ENCODE data around the gene ABHD16B. TPM values are rescaled to one million over a fixed set of nuclear protein-coding genes. Genes with fewer than 3 reads are reported as not detected.

Gene ABHD16B
- polyA plus RNA-seq, 2 of the 4 experiments (the other 2 are of a cell fraction): not detected

- no peak overlapping the region for H3K27ac ChIP-seq
- DNase-seq (ENCODE audit: low read depth in 1 of 2, low spot score in 1 of 2) (no peak), FAIRE-seq (no peak), ATAC-seq (no peak)
- POLR2A ChIA-PET: no interaction called here
- TF ChIP-seq FOSL2 (IDR thresholded peaks at IDR 0.05): no peak
- TF ChIP-seq FOSL2 (CRISPR knock-in tag; IDR thresholded peaks at IDR 0.05): no peak
- TF ChIP-seq TP53 (CRISPR knock-in tag; IDR thresholded peaks at IDR 0.05): no peak
- TF ChIP-seq CTCF (IDR thresholded peaks at IDR 0.05): no peak
- TF ChIP-seq, protein P1, sequence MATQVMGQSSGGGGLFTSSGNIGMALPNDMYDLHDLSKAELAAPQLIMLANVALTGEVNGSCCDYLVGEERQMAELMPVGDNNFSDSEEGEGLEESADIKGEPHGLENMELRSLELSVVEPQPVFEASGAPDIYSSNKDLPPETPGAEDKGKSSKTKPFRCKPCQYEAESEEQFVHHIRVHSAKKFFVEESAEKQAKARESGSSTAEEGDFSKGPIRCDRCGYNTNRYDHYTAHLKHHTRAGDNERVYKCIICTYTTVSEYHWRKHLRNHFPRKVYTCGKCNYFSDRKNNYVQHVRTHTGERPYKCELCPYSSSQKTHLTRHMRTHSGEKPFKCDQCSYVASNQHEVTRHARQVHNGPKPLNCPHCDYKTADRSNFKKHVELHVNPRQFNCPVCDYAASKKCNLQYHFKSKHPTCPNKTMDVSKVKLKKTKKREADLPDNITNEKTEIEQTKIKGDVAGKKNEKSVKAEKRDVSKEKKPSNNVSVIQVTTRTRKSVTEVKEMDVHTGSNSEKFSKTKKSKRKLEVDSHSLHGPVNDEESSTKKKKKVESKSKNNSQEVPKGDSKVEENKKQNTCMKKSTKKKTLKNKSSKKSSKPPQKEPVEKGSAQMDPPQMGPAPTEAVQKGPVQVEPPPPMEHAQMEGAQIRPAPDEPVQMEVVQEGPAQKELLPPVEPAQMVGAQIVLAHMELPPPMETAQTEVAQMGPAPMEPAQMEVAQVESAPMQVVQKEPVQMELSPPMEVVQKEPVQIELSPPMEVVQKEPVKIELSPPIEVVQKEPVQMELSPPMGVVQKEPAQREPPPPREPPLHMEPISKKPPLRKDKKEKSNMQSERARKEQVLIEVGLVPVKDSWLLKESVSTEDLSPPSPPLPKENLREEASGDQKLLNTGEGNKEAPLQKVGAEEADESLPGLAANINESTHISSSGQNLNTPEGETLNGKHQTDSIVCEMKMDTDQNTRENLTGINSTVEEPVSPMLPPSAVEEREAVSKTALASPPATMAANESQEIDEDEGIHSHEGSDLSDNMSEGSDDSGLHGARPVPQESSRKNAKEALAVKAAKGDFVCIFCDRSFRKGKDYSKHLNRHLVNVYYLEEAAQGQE (IDR thresholded peaks at IDR 0.05): no peak
- TF ChIP-seq CHD4 (IDR thresholded peaks at IDR 0.05; ENCODE audit: borderline replicate concordance): no peak
- TF ChIP-seq GATA3 (IDR thresholded peaks at IDR 0.05; ENCODE audit: borderline replicate concordance): no peak
- no peak for TF ChIP-seq JUNB (IDR thresholded peaks at IDR 0.05)
- TF ChIP-seq CBX8 (IDR thresholded peaks at IDR 0.05): no peak
- TF ChIP-seq NFE2L2 (conservative IDR thresholded peaks at IDR 0.05; ENCODE audit: low read length): no peak
- no peak for TF ChIP-seq SREBF2 (IDR thresholded peaks at IDR 0.05)
- TF ChIP-seq MAZ (IDR thresholded peaks at IDR 0.05; ENCODE audit: borderline replicate concordance, low read depth, low read length): no peak
- TF ChIP-seq RNF2 (IDR thresholded peaks at IDR 0.05; ENCODE audit: borderline replicate concordance, low read depth): no peak
- no peak for TF ChIP-seq HDAC2 (IDR thresholded peaks at IDR 0.05)
- TF ChIP-seq FOSB (CRISPR knock-in tag; IDR thresholded peaks at IDR 0.05): no peak
- no peak for TF ChIP-seq HES2 (IDR thresholded peaks at IDR 0.05)
- TF ChIP-seq RCOR1 (IDR thresholded peaks at IDR 0.05; ENCODE audit: low read depth, low read length): no peak
- no peak for TF ChIP-seq PBX3 (IDR thresholded peaks at IDR 0.05)
- WGBS (ENCODE audit: missing lambda C conversion rate): 98% methylated on average over 8 of the region's 8 CpGs
- 0 out of 3 replicates have a peak, but pooled peaks cover 10% of the 10 kb centered on the region for H3K4me1 ChIP-seq
- H3K4me3 ChIP-seq: no peak overlapping the region
- CTCF ChIA-PET: no interaction called here
- no peak overlapping the region for H3K4me2 ChIP-seq
- H3K9me3 ChIP-seq: no peaks in the 10 kb centered on the region
These were observed 33.2 kb upstream of the ABHD16B start for GRCh38 chr20:63828124-63828523.

DNA sequence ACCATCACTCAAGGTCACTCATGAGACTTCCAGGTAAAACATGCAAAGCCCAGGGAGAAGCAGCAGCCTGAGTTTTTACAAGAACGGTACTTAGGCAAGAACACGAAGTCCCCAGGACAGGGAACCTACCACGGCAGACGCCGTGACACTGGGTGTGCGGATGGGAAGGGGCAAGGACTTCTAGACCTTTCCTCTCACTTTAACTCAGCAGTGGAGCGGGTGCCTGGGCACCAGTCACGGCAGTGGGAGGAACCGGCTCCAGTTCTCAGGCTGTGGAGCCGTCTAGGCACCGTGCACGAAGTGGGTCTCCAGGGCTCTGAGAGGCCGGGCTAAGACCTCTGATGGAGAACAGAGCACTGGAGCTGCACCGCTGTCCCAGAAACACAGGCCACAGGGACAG lies 32.8 kb upstream of the ABHD16B start:
- POLR2A ChIA-PET: no interaction called here
- Histone ChIP-seq H3K4me1 (0 out of 3 replicates have a peak, but pooled peaks cover 10% of the 10 kb centered on the region), H3K4me3 (no peak overlapping the region), H3K4me2 (no peak overlapping the region), H3K9me3 (no peaks in the 10 kb centered on the region), H3K27ac (no peak overlapping the region)
- WGBS (ENCODE audit: missing lambda C conversion rate): 84% methylated on average over 13 of the region's 14 CpGs
- no peak for FAIRE-seq
- CTCF ChIA-PET: no interaction called here
- no peak for DNase-seq (ENCODE audit: low read depth in 1 of 2, low spot score in 1 of 2)
- no peak for ATAC-seq
- TF ChIP-seq EHMT2 (IDR thresholded peaks at IDR 0.05; ENCODE audit: low read depth): no peak
- no peak for TF ChIP-seq HOXB5 (CRISPR knock-in tag; IDR thresholded peaks at IDR 0.05)
- no peak for TF ChIP-seq POLR2AphosphoS2 (conservative IDR thresholded peaks at IDR 0.05; ENCODE audit: low read length)
- TF ChIP-seq CTCF (IDR thresholded peaks at IDR 0.05): no peak
- no peak for TF ChIP-seq HEYL (CRISPR knock-in tag; IDR thresholded peaks at IDR 0.05)
- TF ChIP-seq HOXB13 (CRISPR knock-in tag; IDR thresholded peaks at IDR 0.05; ENCODE audit: low read depth): no peak
- no peak for TF ChIP-seq EP300 (IDR thresholded peaks at IDR 0.05)
- TF ChIP-seq, protein P2, sequence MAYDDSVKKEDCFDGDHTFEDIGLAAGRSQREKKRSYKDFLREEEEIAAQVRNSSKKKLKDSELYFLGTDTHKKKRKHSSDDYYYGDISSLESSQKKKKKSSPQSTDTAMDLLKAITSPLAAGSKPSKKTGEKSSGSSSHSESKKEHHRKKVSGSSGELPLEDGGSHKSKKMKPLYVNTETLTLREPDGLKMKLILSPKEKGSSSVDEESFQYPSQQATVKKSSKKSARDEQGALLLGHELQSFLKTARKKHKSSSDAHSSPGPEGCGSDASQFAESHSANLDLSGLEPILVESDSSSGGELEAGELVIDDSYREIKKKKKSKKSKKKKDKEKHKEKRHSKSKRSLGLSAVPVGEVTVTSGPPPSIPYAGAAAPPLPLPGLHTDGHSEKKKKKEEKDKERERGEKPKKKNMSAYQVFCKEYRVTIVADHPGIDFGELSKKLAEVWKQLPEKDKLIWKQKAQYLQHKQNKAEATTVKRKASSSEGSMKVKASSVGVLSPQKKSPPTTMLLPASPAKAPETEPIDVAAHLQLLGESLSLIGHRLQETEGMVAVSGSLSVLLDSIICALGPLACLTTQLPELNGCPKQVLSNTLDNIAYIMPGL (CRISPR knock-in tag; IDR thresholded peaks at IDR 0.05; ENCODE audit: borderline replicate concordance): no peak
- no peak for TF ChIP-seq FOXS1 (CRISPR knock-in tag; IDR thresholded peaks at IDR 0.05)
- no peak for TF ChIP-seq E2F6 (IDR thresholded peaks at IDR 0.05; ENCODE audit: borderline replicate concordance, low read depth)
- no peak for TF ChIP-seq ZFP36 (IDR thresholded peaks at IDR 0.05; ENCODE audit: borderline replicate concordance, partially characterized antibody)
- no peak for TF ChIP-seq ZC3H11A (IDR thresholded peaks at IDR 0.05)

Measured in A549 (cell line).